Activated CD8-positive, alpha-beta memory T cell treated with anti-CD3 and anti-CD28 coated beads for 24 hours (primary cell): ENCODE results near the gene SLITRK1.

Experiments used
- DNase-seq: peaks from one replicate; pipeline ENCODE4 v3.0.0-alpha.2; 2020

SLITRK1 gene, protein sequence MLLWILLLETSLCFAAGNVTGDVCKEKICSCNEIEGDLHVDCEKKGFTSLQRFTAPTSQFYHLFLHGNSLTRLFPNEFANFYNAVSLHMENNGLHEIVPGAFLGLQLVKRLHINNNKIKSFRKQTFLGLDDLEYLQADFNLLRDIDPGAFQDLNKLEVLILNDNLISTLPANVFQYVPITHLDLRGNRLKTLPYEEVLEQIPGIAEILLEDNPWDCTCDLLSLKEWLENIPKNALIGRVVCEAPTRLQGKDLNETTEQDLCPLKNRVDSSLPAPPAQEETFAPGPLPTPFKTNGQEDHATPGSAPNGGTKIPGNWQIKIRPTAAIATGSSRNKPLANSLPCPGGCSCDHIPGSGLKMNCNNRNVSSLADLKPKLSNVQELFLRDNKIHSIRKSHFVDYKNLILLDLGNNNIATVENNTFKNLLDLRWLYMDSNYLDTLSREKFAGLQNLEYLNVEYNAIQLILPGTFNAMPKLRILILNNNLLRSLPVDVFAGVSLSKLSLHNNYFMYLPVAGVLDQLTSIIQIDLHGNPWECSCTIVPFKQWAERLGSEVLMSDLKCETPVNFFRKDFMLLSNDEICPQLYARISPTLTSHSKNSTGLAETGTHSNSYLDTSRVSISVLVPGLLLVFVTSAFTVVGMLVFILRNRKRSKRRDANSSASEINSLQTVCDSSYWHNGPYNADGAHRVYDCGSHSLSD

DNA sequence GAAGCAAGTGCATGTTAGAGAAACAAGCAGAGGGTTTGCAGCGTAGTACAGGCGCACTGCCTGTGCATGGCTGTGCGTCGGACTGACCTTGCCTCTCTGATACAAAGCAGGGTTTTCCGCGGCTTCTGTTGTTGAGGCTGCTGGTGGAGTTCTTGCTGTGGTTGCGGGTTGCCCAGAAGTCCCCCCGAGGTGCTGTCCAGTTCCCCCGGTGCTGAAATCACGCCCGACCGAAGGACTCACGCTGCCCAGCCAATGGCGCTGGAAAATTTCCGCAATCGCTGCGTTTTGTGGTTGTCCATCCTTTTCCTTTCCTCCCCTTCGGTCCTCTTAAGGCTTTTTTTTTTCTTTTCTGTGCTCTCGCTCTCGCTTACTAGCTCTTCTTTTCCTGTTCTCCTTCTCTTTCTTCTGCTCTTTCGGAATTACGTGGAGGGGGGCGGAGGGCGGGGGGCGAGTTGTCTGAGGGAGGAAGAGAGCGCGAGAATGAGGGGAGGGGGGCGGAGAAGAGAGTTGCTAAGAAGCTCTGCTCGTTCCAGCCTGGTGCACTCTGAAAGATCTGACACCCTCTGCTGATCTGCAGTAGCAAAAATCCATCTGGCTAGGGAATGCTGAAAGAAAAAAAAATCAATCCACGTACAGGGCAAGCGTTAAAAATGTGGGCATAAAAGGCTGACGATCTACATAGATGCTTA is at the start of gene SLITRK1:
SLITRK1 (minus strand) TSS at position 558 of the 689 bp plus-strand sequence. CDS start 967 bp downstream, outside the sequence.
- peak; percentile 62 for DNase-seq

DNA sequence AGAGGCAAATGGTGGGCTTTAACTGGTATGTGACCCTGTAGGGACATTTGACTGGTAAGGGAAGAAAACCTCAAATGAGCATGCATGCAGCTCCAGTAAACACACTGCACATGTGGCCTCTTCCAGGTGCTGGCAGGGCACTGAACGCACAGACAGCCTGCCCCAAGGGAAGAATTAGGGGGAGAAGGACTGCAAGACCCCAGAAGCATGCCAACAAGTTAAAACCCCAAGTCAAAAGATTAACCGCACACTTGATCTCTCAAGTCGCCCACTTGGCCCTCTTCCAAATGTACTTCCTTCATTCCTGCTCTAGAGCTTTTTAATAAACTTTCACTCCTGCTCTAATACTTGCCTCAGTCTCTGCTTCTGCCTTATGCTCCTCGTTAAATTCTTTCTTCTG is 46.9 kb upstream of the SLITRK1 start:
- no peak for DNase-seq

DNA sequence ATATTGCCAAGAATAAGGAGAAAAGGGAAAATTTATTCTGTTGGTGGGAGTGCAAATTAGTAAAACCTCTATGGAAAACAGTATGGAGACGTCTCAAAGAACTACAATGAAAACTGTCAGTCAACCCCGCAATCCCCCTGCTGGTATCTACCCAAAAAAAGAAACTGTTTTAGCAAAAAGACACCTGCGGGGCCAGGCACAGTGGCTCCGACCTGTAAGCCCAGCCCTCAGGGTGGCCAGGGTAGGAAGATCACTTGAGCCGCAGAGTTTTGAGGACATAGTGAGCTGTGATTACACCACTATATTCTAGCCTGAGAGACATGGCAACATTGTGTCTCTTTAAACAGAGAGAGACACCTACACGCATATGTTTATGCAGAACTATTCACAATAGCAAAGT is 37.5 kb upstream of the SLITRK1 start:
- DNase-seq: no peak

DNA sequence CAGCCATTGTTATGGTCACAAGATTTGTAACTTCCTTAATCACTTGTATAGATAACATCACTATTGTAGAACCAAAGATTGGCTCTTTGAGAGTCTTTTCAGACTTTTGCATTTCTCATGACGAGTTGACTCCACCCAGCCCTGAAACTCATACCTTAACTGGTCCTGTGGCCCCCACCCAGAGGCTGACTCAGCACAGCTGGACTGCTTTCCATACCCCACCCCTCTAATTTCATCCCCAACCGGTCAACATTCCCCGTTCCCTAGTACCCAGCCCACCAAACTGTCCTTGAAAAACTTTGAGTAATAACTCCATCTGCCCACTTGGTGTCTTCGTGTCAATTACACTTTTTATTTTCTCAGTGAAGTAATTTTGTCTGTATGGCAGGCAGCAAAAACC is 32.1 kb upstream of the SLITRK1 start:
- DNase-seq: no peak

DNA sequence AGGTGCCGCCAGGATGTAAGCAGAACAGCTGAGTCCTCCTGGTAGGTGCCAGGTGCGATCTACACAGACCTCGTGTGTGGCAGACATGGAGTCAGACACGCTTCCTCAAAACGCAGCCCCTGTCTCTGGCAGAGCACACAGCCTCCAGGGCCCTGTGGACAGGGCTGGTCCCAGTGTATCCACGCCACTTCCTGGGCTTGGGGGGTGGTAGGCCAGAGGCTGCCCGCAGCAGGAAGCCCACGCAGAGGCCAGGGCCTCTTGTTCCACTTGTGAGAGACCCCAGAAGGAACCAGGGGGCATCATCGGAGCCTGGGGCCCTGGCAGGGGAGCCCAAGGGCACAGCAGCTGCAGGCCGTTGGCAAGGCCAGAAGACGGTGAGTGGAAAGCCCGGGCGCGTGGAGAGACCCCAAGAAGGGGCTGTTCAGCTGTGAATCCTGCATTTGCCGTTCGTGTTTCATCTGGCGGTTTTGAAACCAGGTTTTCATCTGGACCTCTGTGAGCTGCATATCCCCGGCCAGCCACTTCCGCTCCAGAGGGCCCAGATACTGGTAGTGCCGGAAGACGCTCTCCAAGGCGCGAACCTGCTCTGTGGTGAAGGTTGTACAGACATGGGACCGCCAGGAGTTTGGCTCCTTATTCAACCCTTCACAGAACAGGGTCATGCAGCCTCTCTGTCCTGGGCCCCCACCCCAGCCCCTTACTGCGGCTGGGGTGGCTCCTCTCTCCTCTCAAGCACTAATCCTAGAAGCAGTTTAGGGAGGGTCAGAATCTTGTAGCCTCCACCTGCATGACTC is 25.1 kb upstream of the SLITRK1 start:
- DNase-seq: no peak

DNA sequence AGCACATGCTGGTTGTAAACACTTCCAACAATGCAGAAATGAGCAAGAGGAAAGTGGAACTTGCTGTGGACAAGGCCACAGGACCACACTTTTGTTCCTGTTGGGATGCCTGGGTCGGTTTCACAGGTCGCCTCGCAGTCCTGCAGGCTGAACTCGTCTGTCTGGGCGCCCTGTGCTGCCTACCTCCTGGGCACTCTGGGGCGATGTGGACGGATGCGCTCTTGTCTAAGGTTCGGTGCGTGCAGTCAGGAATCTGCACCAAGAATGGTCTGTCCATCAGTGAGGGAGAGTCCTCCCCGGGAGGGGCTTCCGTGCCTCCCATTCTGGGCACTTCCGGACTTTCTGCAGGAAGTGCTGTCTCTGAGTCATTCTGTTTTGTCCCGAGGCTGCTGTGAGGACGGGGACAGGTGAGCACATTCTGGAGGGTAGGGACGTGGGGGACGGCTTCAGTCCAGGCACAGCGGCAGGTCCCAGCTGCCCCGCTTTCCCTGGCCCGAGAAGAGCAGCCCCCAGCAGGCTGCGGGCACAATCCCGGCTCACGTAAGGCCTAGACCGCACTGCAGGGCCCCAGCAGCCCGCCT is 24.1 kb upstream of the SLITRK1 start:
- no peak for DNase-seq

DNA sequence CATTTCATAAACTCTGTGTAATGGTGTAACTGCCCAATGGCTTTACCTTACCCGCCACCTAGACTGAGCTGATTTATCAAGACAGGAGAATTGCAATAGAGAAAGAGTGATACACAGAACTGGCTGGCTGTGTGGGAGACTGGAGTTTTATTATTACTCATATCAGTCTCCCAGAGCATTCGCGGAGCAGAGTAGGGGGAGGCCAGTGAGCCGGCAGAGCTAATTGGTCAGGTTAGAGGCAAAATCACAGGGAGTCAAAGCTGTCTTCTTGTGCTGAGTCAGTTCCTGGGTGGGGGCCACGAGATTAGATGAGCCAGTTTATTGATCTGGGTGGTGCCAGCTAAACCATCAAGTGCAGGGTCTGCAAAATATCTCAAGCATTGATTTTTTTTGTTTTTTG is 23.4 kb upstream of the SLITRK1 start:
- DNase-seq: no peak

DNA sequence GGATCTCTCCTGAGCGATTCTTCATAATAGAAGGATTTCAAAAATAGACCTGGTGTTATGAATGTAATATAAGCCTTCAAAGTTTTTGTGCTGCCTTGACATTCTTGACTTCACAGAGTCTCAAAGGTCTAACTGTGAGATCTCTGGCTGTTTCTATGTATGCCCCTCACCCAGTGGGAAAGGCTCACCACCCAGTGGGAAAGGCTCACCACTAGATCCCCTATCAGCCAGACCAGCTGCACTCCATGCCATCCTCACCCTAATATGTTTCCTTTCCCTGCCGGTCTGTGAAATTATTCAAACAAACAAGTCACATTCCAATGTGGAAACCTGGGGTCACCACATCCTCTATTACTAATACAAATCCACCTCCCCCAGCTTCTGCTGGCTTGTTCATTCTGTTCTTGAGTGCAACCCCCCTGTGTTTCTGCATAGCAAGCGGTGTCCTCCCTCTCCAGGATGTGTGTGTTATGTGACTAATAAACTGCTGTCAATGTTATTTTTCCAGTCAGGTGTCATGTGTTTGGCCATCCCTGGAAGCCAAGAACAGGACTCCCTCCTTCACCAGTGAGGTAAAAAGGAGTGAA is 13.8 kb upstream of the SLITRK1 start:
- DNase-seq: no peak

DNA sequence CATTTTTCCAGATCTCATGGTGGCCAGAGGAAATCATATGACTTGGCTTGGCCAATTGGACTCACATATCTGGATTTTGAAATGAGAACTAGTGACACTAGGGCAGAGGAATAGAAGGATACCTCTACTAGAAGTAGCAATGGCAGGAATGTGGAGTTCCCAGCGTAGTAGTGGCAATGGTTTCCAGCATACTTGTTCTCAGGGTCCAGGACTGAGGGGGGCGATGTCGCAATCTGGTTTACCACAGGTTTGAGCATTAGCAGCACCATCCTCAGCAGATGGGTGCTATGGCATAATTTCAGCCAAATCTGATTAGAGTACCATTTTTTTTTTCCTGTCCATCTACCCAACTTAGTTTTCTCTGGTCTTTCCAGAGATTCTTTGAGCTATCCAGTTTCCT is 8.1 kb upstream of the SLITRK1 start:
- DNase-seq: no peak

DNA sequence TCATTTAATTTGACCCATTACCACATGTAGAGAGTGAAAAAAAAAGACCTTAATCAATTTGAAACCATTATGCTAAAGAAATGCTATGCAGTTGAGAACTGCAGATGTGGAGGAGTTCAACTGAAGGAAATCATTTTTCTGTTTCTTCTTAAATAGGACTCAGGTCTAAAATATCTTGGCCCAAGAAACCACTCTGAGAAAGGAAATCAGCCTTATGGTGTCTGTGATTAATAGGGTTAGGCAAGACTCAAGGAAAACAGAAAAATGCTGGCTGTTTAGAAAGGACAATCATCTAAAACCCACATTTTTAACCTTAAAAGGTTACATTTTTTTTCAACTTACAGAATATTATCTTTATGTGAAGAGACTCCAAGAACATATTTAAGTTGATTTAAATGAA is 1.9 kb upstream of the SLITRK1 start:
- no peak for DNase-seq

DNA sequence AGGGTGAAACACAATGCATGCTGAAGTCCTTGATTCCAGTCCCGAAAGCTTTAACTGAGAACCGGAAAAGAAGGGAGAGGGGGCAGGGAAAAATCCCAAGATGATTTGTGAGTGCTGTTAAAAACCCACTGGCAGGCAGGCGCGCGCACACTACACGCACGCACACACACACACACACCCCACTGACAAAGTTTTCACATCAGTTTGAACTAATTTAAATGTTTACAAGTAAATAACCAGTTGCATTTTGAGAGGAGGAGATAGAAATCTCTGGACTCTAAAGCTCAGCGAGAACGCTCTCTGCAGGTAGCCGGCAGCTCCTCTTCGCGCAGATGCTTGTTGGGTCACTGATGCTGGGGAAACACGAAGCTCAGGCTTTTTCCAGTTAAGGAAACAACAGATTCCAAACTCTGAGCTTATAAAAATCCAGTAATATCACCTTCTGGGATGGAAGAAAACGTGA is 818 bp upstream of the SLITRK1 start:
- no peak for DNase-seq

DNA sequence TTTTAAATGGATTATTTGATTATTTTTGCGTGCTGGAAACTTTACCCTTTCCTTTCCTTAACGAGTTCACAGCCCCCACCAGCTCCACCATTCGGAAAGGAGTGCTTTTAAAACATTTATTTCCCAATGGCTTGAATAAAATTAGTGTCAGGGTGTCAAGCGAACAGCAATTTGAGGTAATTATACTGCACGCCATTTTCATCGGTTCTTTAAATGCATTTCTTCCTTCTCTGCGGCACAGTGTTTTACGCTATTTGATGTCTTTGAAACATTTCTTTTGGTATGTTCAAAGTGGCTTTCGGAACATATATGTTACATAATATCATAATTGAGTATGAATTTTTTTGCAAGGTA is 309 bp upstream of the SLITRK1 start:
- DNase-seq: no peak

DNA sequence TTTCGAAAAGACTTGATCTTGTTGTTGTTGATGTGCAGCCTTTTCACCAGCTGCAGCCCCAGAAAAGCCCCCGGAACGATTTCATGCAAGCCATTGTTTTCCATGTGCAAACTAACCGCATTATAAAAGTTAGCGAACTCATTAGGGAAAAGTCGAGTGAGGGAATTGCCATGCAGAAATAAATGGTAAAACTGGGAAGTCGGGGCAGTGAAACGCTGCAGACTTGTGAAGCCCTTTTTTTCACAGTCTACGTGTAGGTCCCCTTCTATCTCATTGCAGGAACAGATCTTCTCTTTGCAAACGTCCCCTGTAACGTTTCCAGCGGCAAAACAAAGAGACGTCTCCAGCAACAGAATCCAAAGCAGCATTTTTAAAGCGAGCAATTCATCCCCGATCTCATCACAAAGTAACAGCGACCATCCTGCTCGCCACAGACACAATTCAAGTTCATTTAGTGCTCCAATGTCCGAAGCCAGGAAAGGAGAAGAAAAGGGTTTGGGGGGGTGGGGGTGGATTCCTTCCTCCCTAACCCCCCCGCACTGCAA is 1.1 kb downstream of the SLITRK1 start:
- no peak for DNase-seq

DNA sequence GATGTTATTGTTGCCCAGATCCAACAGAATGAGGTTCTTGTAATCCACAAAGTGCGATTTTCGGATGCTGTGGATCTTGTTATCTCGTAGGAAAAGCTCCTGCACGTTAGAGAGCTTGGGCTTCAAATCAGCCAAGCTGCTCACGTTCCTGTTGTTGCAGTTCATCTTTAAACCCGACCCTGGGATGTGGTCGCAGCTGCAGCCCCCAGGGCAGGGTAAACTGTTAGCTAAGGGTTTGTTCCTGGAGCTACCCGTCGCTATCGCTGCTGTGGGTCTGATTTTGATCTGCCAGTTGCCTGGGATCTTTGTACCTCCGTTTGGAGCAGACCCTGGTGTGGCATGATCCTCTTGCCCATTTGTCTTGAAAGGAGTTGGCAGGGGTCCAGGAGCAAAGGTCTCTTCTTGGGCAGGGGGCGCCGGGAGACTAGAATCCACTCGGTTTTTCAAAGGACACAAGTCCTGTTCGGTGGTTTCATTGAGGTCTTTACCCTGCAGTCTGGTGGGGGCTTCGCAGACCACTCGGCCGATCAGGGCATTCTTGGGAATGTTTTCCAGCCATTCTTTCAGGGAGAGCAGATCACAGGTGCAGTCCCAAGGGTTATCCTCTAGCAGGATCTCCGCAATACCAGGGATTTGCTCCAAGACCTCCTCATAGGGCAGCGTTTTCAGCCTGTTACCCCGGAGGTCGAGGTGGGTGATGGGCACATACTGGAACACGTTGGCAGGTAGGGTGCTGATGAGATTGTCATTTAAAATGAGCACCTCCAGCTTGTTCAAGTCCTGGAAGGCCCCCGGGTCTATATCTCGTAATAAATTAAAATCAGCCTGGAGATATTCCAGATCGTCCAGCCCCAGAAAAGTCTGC is 1.8 kb downstream of the SLITRK1 start:
- DNase-seq: no peak

DNA sequence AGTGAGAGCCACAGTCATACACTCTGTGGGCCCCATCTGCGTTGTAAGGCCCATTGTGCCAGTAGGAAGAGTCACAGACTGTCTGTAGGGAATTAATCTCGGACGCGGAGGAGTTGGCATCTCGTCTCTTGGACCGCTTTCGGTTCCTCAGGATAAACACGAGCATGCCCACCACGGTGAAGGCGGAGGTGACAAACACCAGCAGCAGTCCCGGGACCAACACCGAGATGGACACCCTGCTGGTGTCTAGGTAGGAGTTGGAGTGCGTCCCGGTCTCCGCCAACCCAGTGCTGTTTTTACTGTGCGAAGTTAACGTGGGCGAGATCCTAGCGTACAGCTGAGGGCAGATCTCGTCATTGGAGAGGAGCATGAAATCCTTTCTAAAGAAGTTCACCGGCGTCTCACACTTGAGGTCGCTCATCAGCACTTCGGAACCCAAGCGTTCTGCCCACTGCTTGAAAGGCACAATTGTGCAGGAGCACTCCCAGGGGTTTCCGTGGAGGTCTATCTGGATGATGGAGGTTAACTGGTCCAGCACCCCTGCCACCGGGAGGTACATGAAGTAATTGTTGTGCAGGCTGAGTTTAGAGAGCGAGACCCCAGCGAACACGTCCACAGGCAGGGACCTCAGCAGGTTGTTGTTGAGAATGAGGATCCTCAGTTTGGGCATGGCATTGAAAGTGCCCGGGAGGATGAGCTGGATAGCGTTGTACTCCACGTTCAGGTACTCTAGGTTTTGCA is 2.7 kb downstream of the SLITRK1 start:
- DNase-seq: no peak

DNA sequence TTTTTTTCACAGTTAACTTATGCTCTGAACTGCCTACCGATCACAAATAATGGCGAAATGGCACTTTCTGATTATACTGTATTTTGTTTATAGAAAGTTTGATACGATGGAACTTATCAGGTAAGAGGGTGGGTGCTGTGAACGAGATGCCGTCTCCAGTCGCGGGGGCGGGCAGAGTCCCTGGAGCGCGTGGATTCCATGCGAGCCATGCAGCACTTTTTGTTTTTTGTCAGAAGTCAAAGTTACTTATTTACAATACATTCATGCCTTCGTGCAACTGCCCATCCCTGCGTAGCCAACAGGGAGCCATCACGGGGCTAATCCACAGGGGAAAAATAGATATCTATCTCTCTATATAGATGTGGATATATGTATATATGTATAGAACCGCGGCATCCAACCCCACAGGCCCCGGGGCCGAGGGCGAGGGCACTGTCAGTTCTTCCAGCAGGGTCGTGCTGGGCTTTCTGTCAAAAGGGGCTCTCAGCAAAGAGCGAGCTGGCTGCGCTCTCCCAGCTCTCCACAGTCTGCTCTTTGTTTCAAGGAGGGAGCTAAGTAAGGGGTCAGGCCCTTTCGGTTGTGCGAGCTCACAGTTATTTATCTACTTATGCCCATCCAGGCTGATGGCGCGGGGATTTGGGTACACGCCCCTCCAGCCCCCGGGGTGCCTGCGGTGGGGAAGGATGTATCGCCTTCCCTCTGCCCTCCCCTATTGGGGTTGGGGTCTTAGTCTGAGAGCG is 3.4 kb downstream of the SLITRK1 start:
- no peak for DNase-seq

DNA sequence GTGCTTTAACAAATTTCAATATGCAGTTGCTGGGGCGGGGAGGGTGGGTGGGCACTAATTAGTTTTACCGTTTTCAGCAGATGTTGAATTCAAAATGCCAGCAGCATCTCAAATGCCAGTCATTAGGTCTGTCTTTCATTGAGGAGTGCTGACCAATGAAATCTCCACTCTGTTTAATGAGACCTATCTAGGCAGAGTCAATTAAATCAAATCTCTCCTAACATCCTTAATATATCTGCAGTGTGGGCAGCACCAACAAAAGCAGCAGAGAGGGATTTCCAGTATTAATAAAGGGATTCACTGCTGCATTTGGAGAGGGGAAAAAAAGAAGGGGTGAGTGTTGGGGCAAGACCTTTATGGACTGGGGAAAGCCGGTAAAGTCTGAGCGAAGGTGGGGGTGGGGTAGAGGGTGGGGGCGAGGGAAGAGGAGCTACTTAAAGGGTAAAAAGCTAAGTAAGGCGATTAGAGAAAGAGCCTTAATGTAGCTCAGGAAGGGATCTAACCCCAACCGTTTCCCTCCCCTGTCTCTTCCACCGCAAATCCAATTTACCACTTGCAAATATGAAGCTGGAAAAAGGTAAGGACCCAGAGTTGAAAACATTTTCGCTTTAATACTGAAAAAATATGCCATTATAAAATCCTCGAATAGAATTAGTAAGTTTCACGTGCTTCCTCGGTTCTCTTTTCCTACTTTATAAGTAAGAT is 4.5 kb downstream of the SLITRK1 start:
- no peak for DNase-seq

DNA sequence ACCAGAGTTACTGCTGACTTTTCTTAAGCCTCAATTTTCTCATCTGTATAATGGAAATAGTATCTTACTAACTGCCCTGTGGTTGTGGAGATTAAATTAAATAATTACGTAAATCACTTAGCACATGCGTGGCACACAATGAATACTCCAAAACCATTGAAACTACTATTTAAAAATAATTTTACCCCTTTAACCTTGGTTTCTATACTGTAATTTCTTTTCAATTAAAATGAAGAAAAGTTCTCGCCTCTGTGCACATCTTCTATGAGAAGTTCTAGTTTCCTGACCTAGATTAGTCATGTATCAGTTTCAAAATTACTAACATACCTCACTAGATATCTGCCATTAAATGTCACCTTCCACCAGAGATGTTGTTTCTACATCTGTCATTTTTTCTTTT is 5.7 kb downstream of the SLITRK1 start:
- DNase-seq: no peak

DNA sequence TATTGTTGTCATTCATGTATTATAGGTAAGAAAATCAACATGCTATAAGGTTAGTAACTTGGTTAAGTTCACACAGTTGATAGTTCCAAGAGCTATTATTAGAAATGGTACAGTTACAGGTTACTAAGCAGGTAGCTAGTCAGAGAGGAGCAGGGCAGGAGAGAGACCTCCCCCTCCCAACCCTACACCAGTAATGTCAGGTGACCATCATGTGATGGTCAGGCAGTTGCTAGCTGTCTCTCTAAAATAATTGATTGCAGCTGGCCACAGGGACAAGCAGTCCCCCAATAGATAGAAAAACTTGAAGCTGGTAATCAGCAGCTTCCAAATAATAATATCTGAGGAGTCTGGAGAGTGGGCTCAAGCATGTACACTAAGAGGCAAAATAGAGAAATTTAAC is 14.6 kb downstream of the SLITRK1 start:
- no peak for DNase-seq
